GM12878 (cell line): ENCODE results near the gene ANTXR2. TPM values are rescaled to one million over a fixed set of nuclear protein-coding genes. Genes with fewer than 3 reads are reported as not detected.

ENCODE experiments used
- ATAC-seq: fragments of 200-7000 bp; cut with Tn5 transposase; 3 replicates; pipeline ENCODE4 v1.9.1; 2020; ENCODE audit warnings: mild to moderate bottlenecking, moderate library complexity
- BruUV-seq: library from RNA; stranded (reverse); fragments of 400-500 nt; replicated peaks from 2 replicates; lab custom pipeline; 2021; lab: Mats Ljungman, UMichigan
- CTCF ChIA-PET: fragments of 300-600 bp; sonication (Branson Sonifier 250); formaldehyde crosslinking; extraction: SDS; loops from one replicate; lab custom pipeline; 2021; ENCODE audit warnings: inconsistent platforms; lab: Yijun Ruan, JAX
- POLR2A ChIA-PET: fragments of 350-600 bp; formaldehyde crosslinking; extraction: SDS; loops from one replicate; lab custom pipeline; 2021; ENCODE audit warnings: inconsistent platforms; lab: Charles Lee
- RAD21 ChIA-PET: fragments of 300-600 bp; sonication (Branson Sonifier 250); formaldehyde crosslinking; loops from one replicate; lab custom pipeline; 2023; ENCODE audit warnings: antibody characterized with exemption; ENCODE audit not compliant: unreplicated experiment; lab: Charles Lee
- SMC1A ChIA-PET: fragments of 300-600 bp; sonication (Branson Sonifier 250); formaldehyde crosslinking; loops from one replicate; lab custom pipeline; 2023; ENCODE audit not compliant: unreplicated experiment, uncharacterized antibody; lab: Charles Lee
- DNase-seq: peaks from one replicate; pipeline ENCODE4 v3.0.0-alpha.2; 2011; ENCODE audit warnings: low read depth, low spot score
- FAIRE-seq: peaks from 3 replicates; lab custom pipeline; 2011; peaks lifted over from hg19 to GRCh38; lab: Jason Lieb, UNC
- H2AFZ ChIP-seq: 2 replicates; pipeline ENCODE4 v1.6.0; 2011; ENCODE audit warnings: low read depth, low read length, control low read depth; ENCODE audit not compliant: control insufficient read depth
- H3K27ac ChIP-seq: 2 replicates; pipeline ENCODE4 v1.5.1; 2011; ENCODE audit warnings: control low read depth; ENCODE audit not compliant: control insufficient read depth, insufficient read depth
- H3K27me3 ChIP-seq, 2 experiments: replicated peaks in 1 of 2; 2 replicates each; pipeline versions ENCODE4 v1.6.0 to v1.6.1; 2011; ENCODE audit warnings: low read length in 1 of 2; ENCODE audit not compliant: control insufficient read depth in 2 of 2, insufficient read depth in 2 of 2
- H3K36me3 ChIP-seq, 2 experiments: 2 replicates each; pipeline ENCODE4 v1.5.1; 2011; ENCODE audit warnings: low read length in 1 of 2; ENCODE audit not compliant: control insufficient read depth in 2 of 2, insufficient read depth in 2 of 2
- H3K4me1 ChIP-seq: 2 replicates; pipeline ENCODE4 v1.6.1; 2011; ENCODE audit warnings: mild to moderate bottlenecking, low read length, moderate library complexity, mixed read lengths; ENCODE audit not compliant: control insufficient read depth, insufficient read depth
- H3K4me2 ChIP-seq: 2 replicates; pipeline ENCODE4 v1.6.0; 2011; ENCODE audit warnings: control low read depth; ENCODE audit not compliant: control insufficient read depth, insufficient read depth
- H3K4me3 ChIP-seq: fragments of 200-600 bp; sonication (generic); 2 replicates; pipeline ENCODE4 v1.5.1; 2016
- H3K79me2 ChIP-seq: 2 replicates; pipeline ENCODE4 v1.6.0; 2011; ENCODE audit warnings: low read length; ENCODE audit not compliant: control insufficient read depth, insufficient read depth
- H3K9ac ChIP-seq: 2 replicates; pipeline ENCODE4 v1.8.0; 2011; ENCODE audit warnings: low read length, control low read depth, mixed read lengths; ENCODE audit not compliant: control insufficient read depth, insufficient read depth
- H3K9me3 ChIP-seq: replicated peaks from 3 replicates; pipeline ENCODE4 v1.5.1; 2011; ENCODE audit warnings: mild to moderate bottlenecking, low read length; ENCODE audit not compliant: control insufficient read depth, insufficient read depth
- H4K20me1 ChIP-seq: 2 replicates; pipeline ENCODE4 v1.6.0; 2011; ENCODE audit not compliant: control insufficient read depth, insufficient read depth
- CHD4 ChIP-seq: fragments of 200-600 bp; sonication (generic); IDR thresholded peaks from 2 replicates; pipeline ENCODE4 v1.6.1; 2016; ENCODE audit warnings: mild to moderate bottlenecking
- FOXM1 ChIP-seq: IDR thresholded peaks from 2 replicates; pipeline ENCODE4 v1.6.1; 2012; ENCODE audit warnings: low read depth, mild to moderate bottlenecking, inconsistent platforms, low read length, moderate library complexity
- NBN ChIP-seq: fragments of 450-650 bp; IDR thresholded peaks from 2 replicates; pipeline ENCODE4 v1.6.1; 2016
- POLR2A ChIP-seq: IDR thresholded peaks from 2 replicates; pipeline ENCODE4 v1.6.1; 2011; ENCODE audit warnings: low read depth, mild to moderate bottlenecking, low read length
- POU2F2 ChIP-seq: IDR thresholded peaks from 3 replicates; pipeline ENCODE4 v1.6.1; 2011; ENCODE audit warnings: low read depth, mild to moderate bottlenecking, low read length, borderline replicate concordance
- RAD51 ChIP-seq: fragments of 450-650 bp; IDR thresholded peaks from 2 replicates; pipeline ENCODE4 v1.6.1; 2016; ENCODE audit warnings: moderate library complexity, mild to moderate bottlenecking, inconsistent platforms
- SMARCA5 ChIP-seq: fragments of 450-650 bp; IDR thresholded peaks from 2 replicates; pipeline ENCODE4 v1.6.1; 2017; ENCODE audit warnings: mild to moderate bottlenecking
- SREBF1 ChIP-seq: IDR thresholded peaks from 2 replicates; pipeline ENCODE4 v1.6.1; 2012; ENCODE audit warnings: mild to moderate bottlenecking, low read length
- TCF3 ChIP-seq: IDR thresholded peaks from 2 replicates; pipeline ENCODE4 v1.6.1; 2012; ENCODE audit warnings: low read depth, mild to moderate bottlenecking, low read length, borderline replicate concordance; ENCODE audit not compliant: insufficient read depth
- ZNF217 ChIP-seq: fragments of 450-650 bp; IDR thresholded peaks from 2 replicates; pipeline ENCODE4 v1.6.1; 2017; ENCODE audit warnings: antibody characterized with exemption, mild to moderate bottlenecking
- WGBS: methylation state at CpG from one replicate; pipeline ENCODE4 v1.1.6; 2016; ENCODE audit warnings: low lambda C conversion rate; ENCODE audit not compliant: insufficient replicate concordance, insufficient coverage; ENCODE audit errors: missing lambda C conversion rate; 5-methylcytosine and 5-hydroxymethylcytosine counted together
- in situ Hi-C: fragments of 300-500 bp; cut with MboI; formaldehyde crosslinking; loops from 9 replicates; pipeline ENCODE4 v1.14.3; 2018; ENCODE audit warnings: mixed read lengths
- intact Hi-C: fragments of 100-400 bp; cut with micrococcal nuclease; formaldehyde crosslinking; loops from one replicate; pipeline ENCODE4 v1.14.2; 2022; ENCODE audit not compliant: unreplicated experiment
- polyA plus RNA-seq, 11 experiments: library from polyadenylated mRNA; depleted of rRNA in 4 of 11; unstranded in 6 of 11; stranded (reverse) in 5 of 11; fragments of >200 nt; fragmentation: Nextera tagmentation in 4 of 11; fragmentation: Illumina TruSeq in 1 of 11; extraction: Ambion mirVana in 4 of 11; extraction: Trizol in 1 of 11; gene quantifications; 1 replicate in 1 of 11; 2 replicates in 10 of 11; pipeline versions ENCODE4 v1.2.1 to v1.2.3, GENCODE V29; 2011 to 2016; ENCODE audit warnings: inconsistent platforms in 2 of 11, missing spikeins in 2 of 11, low read depth in 1 of 11
- total RNA-seq, 4 experiments: library from RNA; depleted of rRNA in 3 of 4; stranded (reverse); fragments of >200 nt in 3 of 4; fragmentation: Illumina TruSeq in 1 of 4; extraction: Trizol in 1 of 4; gene quantifications; 2 replicates each; pipeline versions ENCODE4 v1.2.1 to v1.2.3, GENCODE V29; 2013 to 2021
- TF ChIP-seq, protein P1 (sequence below): fragments of 450-650 bp; IDR thresholded peaks from 2 replicates; pipeline ENCODE4 v1.6.1; 2018; ENCODE audit warnings: borderline replicate concordance, mild to moderate bottlenecking; ENCODE audit not compliant: partially characterized antibody
- TF ChIP-seq, protein P2 (sequence below): fragments of 450-650 bp; IDR thresholded peaks from 2 replicates; pipeline ENCODE4 v1.6.1; 2018; ENCODE audit warnings: mild to moderate bottlenecking, low read depth, moderate library complexity; ENCODE audit not compliant: partially characterized antibody
- TF ChIP-seq, protein P3 (sequence below): IDR thresholded peaks from 2 replicates; pipeline ENCODE4 v1.6.1; 2012; ENCODE audit warnings: low read depth, low read length, improper control_type of control experiment
- TF ChIP-seq, protein P4 (sequence below): fragments of 450-650 bp; IDR thresholded peaks from 2 replicates; pipeline ENCODE4 v1.6.1; 2017; ENCODE audit warnings: antibody characterized with exemption, mild to moderate bottlenecking, moderate library complexity

Gene ANTXR2
- total and polyA plus RNA-seq, 10 of the 15 experiments (the other 5 are each of a cell fraction or from before 2014, with no cell fraction given): 1.4 to 8.9 (median 5.7) TPM

DNA sequence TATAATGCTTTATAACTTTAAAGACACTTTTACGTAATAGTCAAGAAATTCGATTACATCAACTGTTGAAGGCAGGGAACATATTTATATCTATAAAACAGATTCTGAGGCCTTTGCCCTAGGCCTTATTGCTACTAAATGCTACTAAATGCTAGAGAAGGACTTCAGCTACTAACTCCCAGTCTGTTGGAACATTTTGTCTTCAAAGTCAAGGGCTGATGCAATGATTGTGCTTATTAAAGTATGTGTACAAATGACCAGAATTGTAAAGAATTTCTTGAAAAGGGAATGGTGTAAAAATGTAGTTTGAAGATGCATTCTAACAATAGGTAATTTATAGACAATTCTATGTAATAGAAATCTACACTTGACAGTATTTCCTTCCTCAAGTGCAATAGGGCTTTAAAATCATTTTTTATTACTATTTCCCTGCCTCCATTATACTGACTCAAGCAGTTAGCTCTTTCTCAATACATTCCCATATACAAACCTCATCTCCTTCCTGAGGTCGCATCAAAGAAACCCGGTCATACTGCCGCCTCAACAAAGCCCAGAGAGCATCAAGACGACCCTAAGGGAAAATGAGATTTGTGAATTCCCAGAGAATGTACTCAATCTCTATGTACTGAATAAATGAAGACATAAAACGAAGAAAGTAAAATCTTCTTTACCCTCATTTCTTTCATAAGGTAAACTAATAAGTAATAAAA is 95.7 kb downstream of the ANTXR2 start (continued):
- TF ChIP-seq, protein P1, sequence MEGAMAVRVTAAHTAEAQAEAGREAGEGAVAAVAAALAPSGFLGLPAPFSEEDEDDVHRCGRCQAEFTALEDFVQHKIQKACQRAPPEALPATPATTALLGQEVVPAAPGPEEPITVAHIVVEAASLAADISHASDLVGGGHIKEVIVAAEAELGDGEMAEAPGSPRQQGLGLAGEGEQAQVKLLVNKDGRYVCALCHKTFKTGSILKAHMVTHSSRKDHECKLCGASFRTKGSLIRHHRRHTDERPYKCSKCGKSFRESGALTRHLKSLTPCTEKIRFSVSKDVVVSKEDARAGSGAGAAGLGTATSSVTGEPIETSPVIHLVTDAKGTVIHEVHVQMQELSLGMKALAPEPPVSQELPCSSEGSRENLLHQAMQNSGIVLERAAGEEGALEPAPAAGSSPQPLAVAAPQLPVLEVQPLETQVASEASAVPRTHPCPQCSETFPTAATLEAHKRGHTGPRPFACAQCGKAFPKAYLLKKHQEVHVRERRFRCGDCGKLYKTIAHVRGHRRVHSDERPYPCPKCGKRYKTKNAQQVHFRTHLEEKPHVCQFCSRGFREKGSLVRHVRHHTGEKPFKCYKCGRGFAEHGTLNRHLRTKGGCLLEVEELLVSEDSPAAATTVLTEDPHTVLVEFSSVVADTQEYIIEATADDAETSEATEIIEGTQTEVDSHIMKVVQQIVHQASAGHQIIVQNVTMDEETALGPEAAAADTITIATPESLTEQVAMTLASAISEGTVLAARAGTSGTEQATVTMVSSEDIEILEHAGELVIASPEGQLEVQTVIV: no peak
- TF ChIP-seq POU2F2 (no peak), POLR2A (no peak), SMARCA5 (no peak)

DNA sequence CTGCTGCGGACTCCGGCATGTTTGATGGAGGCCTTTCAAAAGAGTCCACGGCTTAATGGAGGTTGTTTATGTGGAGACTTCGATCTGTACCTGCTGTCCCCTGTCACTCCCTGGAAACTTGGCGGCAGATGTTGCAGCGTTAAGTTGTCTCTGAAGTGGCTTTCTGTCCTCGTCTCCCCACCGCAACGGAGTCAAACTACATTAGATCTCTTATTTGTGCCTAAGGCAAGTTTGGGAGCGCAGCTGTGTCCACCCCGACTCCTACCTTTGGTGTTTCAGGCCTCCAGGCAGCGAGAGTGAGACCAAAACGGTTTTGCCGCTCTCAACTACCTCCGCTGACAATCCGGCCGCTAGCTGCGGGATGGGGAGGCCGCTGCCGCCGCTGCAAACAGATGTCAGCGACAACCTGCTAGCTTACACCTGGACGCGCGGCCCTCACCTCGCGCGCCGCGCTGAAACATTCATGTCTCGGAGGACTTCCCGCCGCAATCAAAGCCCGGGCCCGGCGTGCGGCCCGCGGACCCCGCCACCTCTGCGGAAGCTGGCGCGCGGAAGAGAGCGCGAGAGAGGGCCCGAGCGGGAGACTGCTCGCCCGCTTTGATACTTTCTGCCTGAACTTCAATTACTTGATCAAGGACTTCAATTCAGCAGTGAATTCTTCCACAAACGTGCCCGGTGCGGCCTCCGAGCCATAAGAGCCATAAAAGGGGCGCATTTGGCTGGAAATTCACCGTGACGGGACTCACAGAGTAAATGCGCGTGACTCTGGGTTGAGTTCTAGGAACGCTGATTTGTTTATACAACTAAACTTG is 108.4 kb downstream of the ANTXR2 start:
- no peak for FAIRE-seq
- CTCF ChIA-PET: no interaction called here
- WGBS: 95% methylated on average over 60 of the region's 60 CpGs
- Histone ChIP-seq H3K27me3 (no peaks in the 10 kb centered on the region), H3K9me3 (no peaks in the 10 kb centered on the region), H3K4me2 (no peak overlapping the region), H4K20me1 (no peaks in the 10 kb centered on the region), H3K4me3 (no peak overlapping the region), H3K9ac (no peak overlapping the region), H3K36me3 (no peaks in the 10 kb centered on the region), H3K4me1 (no peaks in the 10 kb centered on the region), H3K27ac (no peak overlapping the region), H2AFZ (no peak overlapping the region), H3K79me2 (no peaks in the 10 kb centered on the region)
- ATAC-seq: no peak
- DNase-seq: no peak
- in situ Hi-C loops (no loop called here), intact Hi-C loops (no loop called here)
- SMC1A ChIA-PET: no interaction called here
- no TSS peak for BruUV-seq
- RAD21 ChIA-PET: no interaction called here
- POLR2A ChIA-PET: no interaction called here
- TF ChIP-seq, protein P2, sequence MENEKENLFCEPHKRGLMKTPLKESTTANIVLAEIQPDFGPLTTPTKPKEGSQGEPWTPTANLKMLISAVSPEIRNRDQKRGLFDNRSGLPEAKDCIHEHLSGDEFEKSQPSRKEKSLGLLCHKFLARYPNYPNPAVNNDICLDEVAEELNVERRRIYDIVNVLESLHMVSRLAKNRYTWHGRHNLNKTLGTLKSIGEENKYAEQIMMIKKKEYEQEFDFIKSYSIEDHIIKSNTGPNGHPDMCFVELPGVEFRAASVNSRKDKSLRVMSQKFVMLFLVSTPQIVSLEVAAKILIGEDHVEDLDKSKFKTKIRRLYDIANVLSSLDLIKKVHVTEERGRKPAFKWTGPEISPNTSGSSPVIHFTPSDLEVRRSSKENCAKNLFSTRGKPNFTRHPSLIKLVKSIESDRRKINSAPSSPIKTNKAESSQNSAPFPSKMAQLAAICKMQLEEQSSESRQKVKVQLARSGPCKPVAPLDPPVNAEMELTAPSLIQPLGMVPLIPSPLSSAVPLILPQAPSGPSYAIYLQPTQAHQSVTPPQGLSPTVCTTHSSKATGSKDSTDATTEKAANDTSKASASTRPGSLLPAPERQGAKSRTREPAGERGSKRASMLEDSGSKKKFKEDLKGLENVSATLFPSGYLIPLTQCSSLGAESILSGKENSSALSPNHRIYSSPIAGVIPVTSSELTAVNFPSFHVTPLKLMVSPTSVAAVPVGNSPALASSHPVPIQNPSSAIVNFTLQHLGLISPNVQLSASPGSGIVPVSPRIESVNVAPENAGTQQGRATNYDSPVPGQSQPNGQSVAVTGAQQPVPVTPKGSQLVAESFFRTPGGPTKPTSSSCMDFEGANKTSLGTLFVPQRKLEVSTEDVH: no peak
- TF ChIP-seq CHD4 (no peak), ZNF217 (no peak), FOXM1 (no peak), NBN (no peak), SREBF1 (no peak), RAD51 (no peak), TCF3 (no peak)
- TF ChIP-seq, protein P3, sequence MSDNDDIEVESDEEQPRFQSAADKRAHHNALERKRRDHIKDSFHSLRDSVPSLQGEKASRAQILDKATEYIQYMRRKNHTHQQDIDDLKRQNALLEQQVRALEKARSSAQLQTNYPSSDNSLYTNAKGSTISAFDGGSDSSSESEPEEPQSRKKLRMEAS: no peak
- TF ChIP-seq, protein P4, sequence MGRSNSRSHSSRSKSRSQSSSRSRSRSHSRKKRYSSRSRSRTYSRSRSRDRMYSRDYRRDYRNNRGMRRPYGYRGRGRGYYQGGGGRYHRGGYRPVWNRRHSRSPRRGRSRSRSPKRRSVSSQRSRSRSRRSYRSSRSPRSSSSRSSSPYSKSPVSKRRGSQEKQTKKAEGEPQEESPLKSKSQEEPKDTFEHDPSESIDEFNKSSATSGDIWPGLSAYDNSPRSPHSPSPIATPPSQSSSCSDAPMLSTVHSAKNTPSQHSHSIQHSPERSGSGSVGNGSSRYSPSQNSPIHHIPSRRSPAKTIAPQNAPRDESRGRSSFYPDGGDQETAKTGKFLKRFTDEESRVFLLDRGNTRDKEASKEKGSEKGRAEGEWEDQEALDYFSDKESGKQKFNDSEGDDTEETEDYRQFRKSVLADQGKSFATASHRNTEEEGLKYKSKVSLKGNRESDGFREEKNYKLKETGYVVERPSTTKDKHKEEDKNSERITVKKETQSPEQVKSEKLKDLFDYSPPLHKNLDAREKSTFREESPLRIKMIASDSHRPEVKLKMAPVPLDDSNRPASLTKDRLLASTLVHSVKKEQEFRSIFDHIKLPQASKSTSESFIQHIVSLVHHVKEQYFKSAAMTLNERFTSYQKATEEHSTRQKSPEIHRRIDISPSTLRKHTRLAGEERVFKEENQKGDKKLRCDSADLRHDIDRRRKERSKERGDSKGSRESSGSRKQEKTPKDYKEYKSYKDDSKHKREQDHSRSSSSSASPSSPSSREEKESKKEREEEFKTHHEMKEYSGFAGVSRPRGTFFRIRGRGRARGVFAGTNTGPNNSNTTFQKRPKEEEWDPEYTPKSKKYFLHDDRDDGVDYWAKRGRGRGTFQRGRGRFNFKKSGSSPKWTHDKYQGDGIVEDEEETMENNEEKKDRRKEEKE: no peak
